VCaP (cell line): Measurements from ENCODE around the gene DIP2B.
A peak's percentile ranks its signal among the peaks of the same experiment; 100 is the strongest.

Experiments used
- H3K27ac ChIP-seq: fragments of 450-650 bp; 2 replicates; pipeline ENCODE4 v1.5.1; 2017
- CTCF ChIP-seq: fragments of 450-650 bp; conservative IDR thresholded peaks from 2 replicates; pipeline ENCODE4 v1.5.1; 2017; ENCODE audit warnings: mild to moderate bottlenecking, moderate library complexity

The DIP2B gene

DNA sequence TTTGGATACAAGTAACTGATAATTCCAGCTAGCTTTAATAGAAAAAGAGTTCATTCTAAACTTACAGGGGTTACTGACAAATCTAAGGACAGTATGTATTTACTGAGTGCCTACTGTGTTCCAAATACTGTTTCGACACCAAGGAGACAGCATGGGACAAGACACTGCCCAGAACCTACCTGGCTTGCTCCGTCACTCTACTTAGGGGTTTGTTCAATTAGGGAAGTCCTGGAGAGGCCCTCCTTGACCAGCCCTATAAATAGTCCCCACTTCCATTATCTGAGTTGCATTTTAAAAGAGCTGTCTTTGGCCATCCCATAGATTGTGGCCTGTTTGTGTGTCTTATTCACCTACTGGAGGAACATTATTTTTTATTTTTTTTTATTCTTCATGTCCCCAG, 129.6 kb downstream of the DIP2B start:
- peak overlapping the region; percentile 36 for H3K27ac ChIP-seq
- TF ChIP-seq CTCF: no peak

DNA sequence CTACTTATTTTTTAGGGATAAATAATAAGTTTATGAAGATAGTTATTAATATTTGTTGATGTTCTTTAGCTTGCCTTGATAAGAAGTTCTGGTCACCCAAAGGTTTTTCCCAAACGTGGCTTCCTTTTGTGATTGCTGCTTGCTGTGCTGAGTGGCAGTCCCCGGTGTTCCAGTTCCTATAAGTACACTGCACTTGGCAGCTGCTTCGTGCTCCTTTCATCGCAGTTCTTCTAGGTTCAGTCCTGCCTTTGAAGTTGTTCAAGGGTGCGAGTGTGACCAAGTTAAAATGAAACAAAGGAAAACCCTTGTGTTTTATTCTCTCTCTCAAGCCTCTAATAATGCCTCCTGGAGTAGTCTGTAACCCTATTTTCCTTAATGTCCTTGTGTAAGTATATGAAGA, 130.6 kb downstream of the DIP2B start:
- TF ChIP-seq CTCF: no peak
- peak overlapping the region; percentile 36 for H3K27ac ChIP-seq

DNA sequence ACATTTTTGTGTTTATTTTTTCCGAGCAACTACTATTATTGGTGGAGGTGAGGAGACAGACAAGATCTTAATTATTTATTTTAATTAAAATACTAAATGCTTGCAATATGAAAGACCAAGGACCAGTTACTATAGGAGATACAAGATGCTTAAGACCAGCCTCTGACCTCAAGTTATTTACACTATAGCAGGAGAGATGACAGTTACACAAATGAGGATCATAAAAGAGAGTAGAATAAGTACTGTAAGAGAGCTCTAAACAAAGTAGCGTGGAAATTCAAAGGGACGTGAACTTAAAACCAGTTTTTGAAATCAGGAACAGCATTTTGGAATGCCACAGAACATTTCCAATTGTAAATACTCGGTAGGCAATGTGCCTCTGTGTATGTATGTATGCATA, 131.1 kb downstream of the DIP2B start:
- peak overlapping the region; percentile 36; the same call in 1 of the 2 replicates for H3K27ac ChIP-seq
- no peak for TF ChIP-seq CTCF

DNA sequence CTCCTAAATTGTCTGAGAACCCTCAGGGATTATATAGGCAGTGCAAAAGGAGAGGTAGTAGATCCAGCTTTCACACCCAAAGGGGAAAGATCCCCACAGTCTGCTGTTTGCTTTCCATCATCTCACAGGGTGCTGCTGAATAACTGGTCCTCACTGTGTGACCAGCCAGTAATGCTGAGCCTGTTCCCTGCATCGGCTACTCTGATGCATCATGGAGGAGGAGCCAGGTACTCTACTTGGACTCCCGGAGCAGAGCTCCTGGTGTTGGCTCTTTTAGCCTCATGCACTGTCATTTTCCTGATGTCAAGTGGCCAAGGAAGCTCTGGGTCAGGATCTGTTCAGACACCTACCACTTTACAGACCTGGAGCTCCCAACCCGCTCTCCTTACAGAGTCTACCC, 131.7 kb downstream of the DIP2B start:
- H3K27ac ChIP-seq: peak overlapping the region; percentile 79
- TF ChIP-seq CTCF: no peak

- TF ChIP-seq CTCF: peak; percentile 81
- peak overlapping the region; percentile 79 for H3K27ac ChIP-seq
Observed at GRCh38 chr12:50637870-50638481, 133.2 kb downstream of the DIP2B start.

DNA sequence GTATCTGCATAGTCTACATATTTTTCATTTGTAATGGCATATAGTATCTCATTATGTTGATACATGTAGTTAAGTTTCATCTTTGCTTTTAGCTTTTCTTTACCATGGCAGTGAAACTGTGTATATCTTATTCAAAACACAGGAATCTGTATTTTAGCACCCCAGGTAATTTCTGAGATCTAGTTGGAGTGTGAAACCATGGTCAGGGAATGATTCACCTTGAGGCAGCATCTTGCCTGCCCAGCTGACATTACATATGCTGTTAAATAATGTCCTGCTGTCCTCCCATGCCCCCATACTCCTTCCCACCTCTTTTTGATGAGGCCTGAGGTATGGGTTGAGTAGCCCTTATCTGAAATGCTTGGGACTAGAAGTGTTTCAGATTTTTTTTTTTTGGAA, 133.7 kb downstream of the DIP2B start:
- H3K27ac ChIP-seq: peak overlapping the region; percentile 79
- TF ChIP-seq CTCF: no peak

DNA sequence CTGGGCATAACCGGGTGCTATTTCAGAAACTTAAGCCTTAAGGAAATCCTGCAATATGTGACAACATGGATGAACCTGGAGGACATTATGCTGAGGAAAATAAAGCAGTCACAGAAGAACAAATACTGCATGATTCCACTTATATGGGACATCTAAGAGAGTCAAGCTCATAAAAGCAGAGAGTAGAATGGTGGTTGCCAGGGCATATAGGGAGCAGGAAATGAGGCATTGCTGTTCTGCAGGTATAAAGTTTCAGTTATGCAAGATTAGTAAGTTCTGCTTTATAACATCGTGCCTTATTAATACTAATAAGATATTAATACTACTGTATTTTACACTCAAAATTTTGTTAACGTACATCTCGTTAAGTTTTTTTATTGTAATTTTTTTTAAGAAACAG, 134.9 kb downstream of the DIP2B start:
- H3K27ac ChIP-seq: peak overlapping the region; percentile 79
- TF ChIP-seq CTCF: no peak
